Right ventricle myocardium inferior (tissue), 1 donor: ENCODE measurements around the gene ZNF146. TPM values are rescaled to one million over a fixed set of nuclear protein-coding genes. Genes with fewer than 3 reads are reported as not detected.
"Not testable (repeated sequence)": the region's sequence is repeated elsewhere in the genome, so short reads cannot be mapped to it uniquely, and the experiment has no call there.

Experiments
- ATAC-seq: fragments of 200-7000 bp; cut with Tn5 transposase; one replicate; pipeline ENCODE4 v1.9.1; 2020; ENCODE audit warnings: mild to moderate bottlenecking, moderate library complexity
- DNase-seq: peaks from one replicate; pipeline ENCODE4 v3.0.0; 2021; ENCODE audit errors: missing footprints
- intact Hi-C: fragments of 100-400 bp; cut with DNase I; formaldehyde crosslinking; loops from one replicate; pipeline ENCODE4 v1.11.0; 2022
- total RNA-seq: library from RNA; stranded (reverse); fragmentation: NEBNext Ultra II Directional; extraction: Animal tissue kit (Norgen Biotek cat#: 25700); gene quantifications from one replicate; pipeline ENCODE4 v1.2.1, GENCODE V29; 2021
- donor health status: DM: no; HTN: yes; CAD: no; lungs with severe emphysema.

ZNF146 gene
- total RNA-seq, 1 donor from 2014 or later = 34.3 TPM

GRCh38 chr19:36265856-36266374 lies 51.0 kb downstream of the ZNF146 start:
- no peak for ATAC-seq
- no peak for DNase-seq
- intact Hi-C loops = no loop called here

GRCh38 chr19:36266375-36266961 lies 51.6 kb downstream of the ZNF146 start:
- ATAC-seq (peak; percentile 28), DNase-seq (no peak)
- intact Hi-C loops = no loop called here

- DNase-seq (no peak), ATAC-seq (no peak)
- intact Hi-C loops = no loop called here
These were observed 52.3 kb downstream of the ZNF146 start for GRCh38 chr19:36267061-36267845.

GRCh38 chr19:36268081-36268480 lies 53.2 kb downstream of the ZNF146 start:
- DNase-seq, intact Hi-C loops, ATAC-seq: not testable (repeated sequence)

GRCh38 chr19:36268591-36268990 lies 53.7 kb downstream of the ZNF146 start:
- not testable (repeated sequence) for DNase-seq

GRCh38 chr19:36269295-36269694 lies 54.4 kb downstream of the ZNF146 start:
- DNase-seq, ATAC-seq, intact Hi-C loops: not testable (repeated sequence)

More at GRCh38 chr19:36268591-36268990, 53.7 kb downstream of the ZNF146 start:
- intact Hi-C loops, ATAC-seq: not testable (repeated sequence)

Other genes starting within 250 kb of the ZNF146 start
- gene SDHAF1, start 219.9 kb upstream of the ZNF146 start, total RNA-seq = 9.7 TPM
- 0.35 TPM for gene SYNE4, start 206.3 kb upstream of the ZNF146 start, total RNA-seq
- 12.1 TPM for gene ALKBH6, start 200.9 kb upstream of the ZNF146 start, total RNA-seq
- 3.6 TPM for gene CLIP3, start 182.2 kb upstream of the ZNF146 start, total RNA-seq
- 4.1 TPM for gene THAP8, start 160.8 kb upstream of the ZNF146 start, total RNA-seq
- gene WDR62, start 160.2 kb upstream of the ZNF146 start, total RNA-seq = 25.5 TPM
- not detected for gene OVOL3, start 104.0 kb upstream of the ZNF146 start, total RNA-seq
- 145 TPM for gene POLR2I, start 100.2 kb upstream of the ZNF146 start, total RNA-seq
- gene TBCB, start 99.6 kb upstream of the ZNF146 start, total RNA-seq = 114 TPM
- gene CAPNS1, start 75.0 kb upstream of the ZNF146 start, total RNA-seq = 854 TPM
- gene COX7A1, start 62.7 kb upstream of the ZNF146 start, total RNA-seq = 3,337 TPM
- gene ZNF565, start 441 bp upstream of the ZNF146 start, total RNA-seq = 4.6 TPM
- 3.2 TPM for gene ZFP14, start 164.1 kb downstream of the ZNF146 start, total RNA-seq
- gene ZFP82, start 203.5 kb downstream of the ZNF146 start, total RNA-seq = 4.3 TPM